Subcutaneous abdominal adipose tissue (tissue), 5 donors: ENCODE measurements around the gene ABCC5.
"Not testable (repeated sequence)": the region's sequence is repeated elsewhere in the genome, so short reads cannot be mapped to it uniquely, and the experiment has no call there.

Source experiments
- H3K27ac ChIP-seq: one replicate; pipeline ENCODE4 v1.7.0; 2013; ENCODE audit warnings: low read depth, mild to moderate bottlenecking, inconsistent platforms, low read length, moderate library complexity
- H3K27me3 ChIP-seq, 5 donors: one replicate each; pipeline ENCODE4 v1.7.0; 2013; ENCODE audit warnings: low read length in 5 of 5, inconsistent platforms in 1 of 5; ENCODE audit not compliant: control insufficient read depth in 5 of 5, insufficient read depth in 4 of 5
- H3K36me3 ChIP-seq, 5 donors: one replicate each; pipeline ENCODE4 v1.7.0; 2013; ENCODE audit warnings: low read length in 5 of 5; ENCODE audit not compliant: control insufficient read depth in 5 of 5, insufficient read depth in 5 of 5
- H3K4me1 ChIP-seq, 5 donors: one replicate each; pipeline ENCODE4 v1.7.0; 2013; ENCODE audit warnings: low read length in 5 of 5, mild to moderate bottlenecking in 3 of 5, moderate library complexity in 1 of 5; ENCODE audit not compliant: control insufficient read depth in 5 of 5, insufficient read depth in 5 of 5
- H3K4me3 ChIP-seq, 5 donors: one replicate each; pipeline ENCODE4 v1.7.0; 2013; ENCODE audit warnings: low read length in 5 of 5, low read depth in 1 of 5
- H3K9ac ChIP-seq, 5 donors: one replicate each; pipeline ENCODE4 v1.7.0; 2013; ENCODE audit warnings: low read length in 5 of 5, mild to moderate bottlenecking in 4 of 5, moderate library complexity in 3 of 5
- H3K9me3 ChIP-seq, 5 donors: one replicate each; pipeline ENCODE4 v1.7.0; 2013; ENCODE audit warnings: low read length in 5 of 5; ENCODE audit not compliant: control insufficient read depth in 5 of 5
- donor health status: healthy.
- donor health status: healthy.
- donor health status: healthy.
- donor health status: healthy.
- donor health status: healthy.

Gene ABCC5

DNA sequence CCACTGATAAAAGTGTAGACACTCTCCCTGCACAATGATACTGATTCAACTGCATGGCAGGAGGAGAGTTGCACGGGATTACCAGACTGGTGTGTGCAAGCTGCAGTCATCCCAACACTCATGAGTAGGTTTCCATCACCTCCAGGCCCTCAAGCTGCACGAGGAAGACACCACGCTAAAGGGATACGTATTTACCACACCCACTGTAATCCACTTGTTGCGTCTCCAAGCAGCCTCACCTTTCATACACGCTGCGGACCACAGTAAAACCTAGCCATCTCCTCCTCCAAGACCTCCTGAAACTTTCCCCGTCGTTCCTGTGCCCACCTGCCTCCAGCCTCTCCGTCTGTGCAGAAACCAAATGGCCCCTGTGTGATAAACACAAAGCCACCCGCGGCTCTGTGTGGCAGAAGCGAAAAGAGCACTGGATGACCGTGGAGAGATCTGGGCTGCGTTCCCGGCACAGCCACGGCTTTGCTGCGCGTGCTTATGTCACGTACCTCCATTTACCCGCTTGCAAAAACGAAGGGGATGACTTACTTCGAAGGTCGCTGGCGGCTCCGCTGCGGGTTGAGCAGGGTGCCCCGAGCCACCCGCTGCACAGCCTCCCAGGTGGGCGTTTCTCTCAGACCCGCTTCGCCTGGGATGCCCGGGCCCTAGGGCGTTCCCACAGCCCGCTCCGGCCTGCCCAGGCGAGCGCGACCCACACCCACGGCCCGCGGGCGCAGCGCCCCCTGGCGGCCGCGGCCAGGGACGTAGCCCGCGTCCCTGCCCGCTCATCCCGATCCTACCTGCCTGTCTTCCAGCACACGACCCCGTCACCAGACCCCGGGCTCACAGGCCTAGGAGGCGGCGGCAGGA is 643 bp downstream of the ABCC5 start:
- Histone ChIP-seq H3K4me3 (peak overlapping the region; percentile 78 to 100 (median 97)), H3K27ac (peak overlapping the region; percentile 79), H3K27me3 (no peaks in the 10 kb centered on the region), H3K9me3 (no peaks in the 10 kb centered on the region), H3K9ac (peak overlapping the region; percentile 28 to 91 (median 75)), H3K4me1 (peaks cover 8 to 24% (median 17%) of the 10 kb centered on the region in 5 donors), H3K36me3 (peaks cover 3 to 13% (median 8%) of the 10 kb centered on the region in 5 donors)

GRCh38 chr3:184016169-184016570 is 1.5 kb downstream of the ABCC5 start:
- H3K4me3 ChIP-seq = peak overlapping the region in 3 of 5 donors; percentile 97 to 100 (median 97)
- no peaks in the 10 kb centered on the region for H3K9me3 ChIP-seq
- H3K27ac ChIP-seq = no peak overlapping the region
- H3K36me3 ChIP-seq = peaks cover 3 to 17% (median 12%) of the 10 kb centered on the region in 5 donors
- H3K4me1 ChIP-seq = peaks cover 8 to 24% (median 17%) of the 10 kb centered on the region in 5 donors
- H3K27me3 ChIP-seq = no peaks in the 10 kb centered on the region
- H3K9ac ChIP-seq = peak overlapping the region in 1 of 5 donors; percentile 66

DNA sequence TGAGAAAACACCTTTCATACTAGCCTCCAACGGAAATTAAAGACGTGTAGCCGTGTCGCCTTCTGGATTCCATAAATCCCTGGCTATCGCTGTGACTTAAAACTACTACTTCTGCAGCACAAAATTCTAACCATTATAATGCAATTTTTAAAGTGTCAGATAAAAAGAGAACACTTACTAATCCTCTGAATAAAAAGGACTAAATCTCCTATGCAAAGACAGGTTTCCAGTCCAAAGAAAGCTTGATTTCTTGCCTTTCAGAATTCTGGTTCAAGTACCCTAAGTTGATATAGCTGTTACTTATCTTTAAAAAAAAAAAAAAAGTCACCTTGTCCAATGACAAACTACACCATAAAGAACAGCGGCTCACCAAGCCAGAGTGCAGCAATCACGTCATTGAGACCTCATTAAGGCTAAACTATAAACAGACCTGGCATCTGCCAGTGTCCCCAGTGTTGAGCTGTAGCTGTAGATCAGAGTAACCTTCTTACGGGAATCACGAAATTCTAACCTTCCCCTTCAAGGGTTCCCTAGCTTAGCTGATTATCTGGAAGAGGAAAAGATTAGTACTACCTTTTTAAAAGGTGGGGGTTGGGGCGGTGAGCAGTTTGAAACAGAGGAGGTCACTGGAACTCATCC is 2.2 kb downstream of the ABCC5 start:
- Histone ChIP-seq H3K4me1 (peaks cover 8 to 24% (median 17%) of the 10 kb centered on the region in 5 donors), H3K27ac (no peak overlapping the region), H3K36me3 (peaks cover 3 to 18% (median 12%) of the 10 kb centered on the region in 5 donors), H3K9me3 (no peaks in the 10 kb centered on the region), H3K27me3 (no peaks in the 10 kb centered on the region), H3K9ac (no peak overlapping the region), H3K4me3 (peak overlapping the region in 1 of 5 donors; percentile 32)

DNA sequence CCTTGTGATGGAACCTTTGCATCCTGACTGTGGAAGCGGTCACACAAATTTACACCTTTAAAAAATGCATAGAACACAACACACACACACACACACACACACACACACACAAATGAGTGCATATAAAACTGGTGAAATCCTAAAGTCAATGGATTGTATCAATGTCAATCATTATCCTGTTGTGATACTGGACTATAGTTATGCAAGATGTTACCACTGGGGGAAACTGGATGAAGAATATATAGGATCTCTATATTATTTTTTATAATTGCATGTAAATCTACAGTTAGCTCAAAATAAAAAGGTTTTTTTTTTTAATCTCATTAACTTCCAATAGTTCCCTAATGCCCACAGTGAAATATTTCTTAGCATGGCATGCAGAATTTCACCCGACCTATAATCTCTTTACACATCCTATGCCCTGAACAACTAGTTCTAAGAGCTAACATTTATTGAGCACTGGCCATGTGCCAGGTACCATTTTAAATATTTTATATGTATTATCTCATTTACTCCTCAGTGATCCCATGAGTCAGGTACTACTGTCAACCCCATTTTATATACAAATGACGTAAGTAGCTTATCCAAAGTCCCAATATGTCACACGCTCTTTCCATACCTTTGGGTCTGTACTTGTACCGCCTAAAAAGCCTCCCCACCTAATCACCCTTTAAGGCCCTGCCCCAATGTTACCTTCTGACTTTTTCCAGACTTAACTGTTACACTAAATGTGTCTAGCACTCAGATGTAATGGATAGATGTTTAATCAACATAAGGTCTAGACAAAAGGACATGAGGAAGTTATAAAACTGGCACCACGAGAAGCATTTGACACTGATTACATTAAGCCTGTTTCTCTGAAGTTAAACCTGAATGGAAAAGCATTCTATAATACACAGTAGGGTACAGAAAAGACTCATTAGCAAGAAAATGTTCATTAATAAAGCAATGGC is 5.5 kb downstream of the ABCC5 start:
- Histone ChIP-seq H3K36me3 (peaks cover 3 to 25% (median 17%) of the 10 kb centered on the region in 5 donors), H3K27me3 (no peaks in the 10 kb centered on the region), H3K9me3 (no peaks in the 10 kb centered on the region), H3K4me1 (peaks cover 5 to 19% (median 12%) of the 10 kb centered on the region in 5 donors), H3K4me3 (no peak overlapping the region), H3K27ac (no peak overlapping the region), H3K9ac (no peak overlapping the region)

DNA sequence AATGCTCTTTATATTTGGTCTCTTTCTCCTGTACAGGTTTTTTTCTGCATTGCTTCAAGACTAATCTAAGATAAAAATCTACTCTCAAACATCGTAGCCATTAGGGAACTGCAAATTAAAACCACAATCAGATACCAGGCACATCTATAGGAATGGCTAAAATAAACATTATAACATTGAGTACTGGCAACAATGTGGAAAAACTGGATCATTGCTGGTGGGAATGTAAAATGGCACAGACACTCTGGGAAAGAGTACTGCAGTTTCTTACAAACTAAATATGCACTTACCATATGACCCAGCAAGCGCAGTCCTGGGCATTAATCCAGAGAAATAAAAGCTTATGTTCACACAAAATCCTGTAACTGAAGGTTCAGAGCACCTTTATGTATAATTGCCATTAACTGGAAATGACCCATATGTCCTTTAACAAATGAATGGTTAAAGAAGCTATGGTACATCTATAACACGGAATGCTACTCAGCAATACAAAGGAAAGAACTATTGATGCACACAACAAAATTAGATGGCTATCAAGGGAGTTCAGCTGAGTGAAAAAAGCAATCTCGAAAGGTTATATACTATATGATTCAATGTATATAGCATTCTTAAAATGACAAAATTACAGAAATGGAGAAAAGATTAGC is 6.3 kb downstream of the ABCC5 start:
- no peak overlapping the region for H3K4me3 ChIP-seq
- H3K27ac ChIP-seq = no peak overlapping the region
- no peaks in the 10 kb centered on the region for H3K9me3 ChIP-seq
- no peak overlapping the region for H3K9ac ChIP-seq
- no peaks in the 10 kb centered on the region for H3K27me3 ChIP-seq
- peaks cover 3 to 25% (median 17%) of the 10 kb centered on the region in 5 donors for H3K36me3 ChIP-seq
- H3K4me1 ChIP-seq = peaks cover 0 to 12% (median 7%) of the 10 kb centered on the region in 5 donors

GRCh38 chr3:184008161-184008560 is 9.5 kb downstream of the ABCC5 start:
- Histone ChIP-seq H3K4me3 (no peak overlapping the region), H3K27ac (no peak overlapping the region), H3K9ac (no peak overlapping the region), H3K4me1 (peaks cover 4 to 26% (median 24%) of the 10 kb centered on the region in 5 donors), H3K9me3 (no peaks in the 10 kb centered on the region), H3K36me3 (peaks cover 0 to 22% (median 13%) of the 10 kb centered on the region in 5 donors), H3K27me3 (no peaks in the 10 kb centered on the region)

DNA sequence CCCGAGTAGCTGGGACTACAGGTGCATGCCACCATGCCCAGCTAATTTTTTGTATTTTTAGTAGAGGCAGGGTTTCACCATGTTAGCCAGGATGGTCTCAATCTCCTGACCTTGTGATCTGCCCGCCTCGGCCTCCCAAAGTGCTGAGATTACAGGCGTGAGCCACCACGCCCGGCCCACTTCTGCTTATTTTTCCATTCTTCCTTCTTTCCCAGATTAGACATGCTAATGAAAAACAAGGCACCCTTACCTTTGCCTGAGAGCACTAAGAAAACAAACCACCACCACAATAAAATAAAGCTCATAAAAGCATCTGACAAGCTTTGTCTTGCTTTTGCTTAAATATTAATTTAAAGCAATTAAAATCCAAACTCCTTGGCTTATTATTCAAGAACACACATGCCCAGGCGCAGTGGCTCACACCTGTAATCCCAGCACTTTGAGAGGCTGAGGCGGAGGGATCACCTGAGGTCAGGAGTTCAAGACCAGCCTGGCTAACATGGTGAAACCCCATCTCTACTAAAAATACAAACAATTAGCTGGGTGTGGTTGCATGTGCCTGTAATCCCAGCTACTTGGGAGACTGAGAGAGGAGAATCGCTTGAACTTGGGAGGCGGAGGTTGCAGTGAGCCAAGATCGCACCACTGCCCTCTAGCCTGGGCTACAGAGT is 10.4 kb downstream of the ABCC5 start:
- Histone ChIP-seq H3K4me1 (peaks cover 4 to 26% (median 24%) of the 10 kb centered on the region in 5 donors), H3K36me3 (peaks cover 0 to 17% (median 7%) of the 10 kb centered on the region in 5 donors)
- not testable (repeated sequence) for H3K9me3 ChIP-seq, H3K4me3 ChIP-seq, H3K27me3 ChIP-seq, H3K27ac ChIP-seq, H3K9ac ChIP-seq

- Histone ChIP-seq H3K27me3 (no peaks in the 10 kb centered on the region), H3K4me1 (peaks cover 4 to 32% (median 25%) of the 10 kb centered on the region in 5 donors), H3K36me3 (peaks cover 0 to 8% (median 4%) of the 10 kb centered on the region in 5 donors), H3K4me3 (peak overlapping the region; percentile 30 to 64 (median 57)), H3K9me3 (no peaks in the 10 kb centered on the region), H3K9ac (peak overlapping the region in 1 of 5 donors; percentile 45), H3K27ac (no peak overlapping the region)
These were observed 11.7 kb downstream of the ABCC5 start for GRCh38 chr3:184005941-184006507.
